ENCODE results near the gene GAREM2.

The GAREM2 gene

GRCh38 chr2:26172871-26173775, at the start of gene GAREM2:
GAREM2 (plus strand) TSS chr2:26173088; CDS start chr2:26173221, 133 bp downstream.
- H3K27ac ChIP-seq (ENCODE audit: low read length) = no peak within 1 kb of the TSS
- H3K4me3 ChIP-seq (ENCODE audit: low read length) = peak within 1 kb of the TSS; percentile 76
- H2AFZ ChIP-seq (ENCODE audit: low read depth, low read length) = no peak within 1 kb of the TSS
- no peaks in the 10 kb centered on the region for H3K79me2 ChIP-seq (ENCODE audit: low read length)
- H3K4me2 ChIP-seq (ENCODE audit: low read length) = peak within 1 kb of the TSS; percentile 69
- no peaks in the 10 kb centered on the region for H4K20me1 ChIP-seq (ENCODE audit: insufficient read depth, low read length)
- H3K9ac ChIP-seq (ENCODE audit: low read length) = peak within 1 kb of the TSS; percentile 48; the same call in 1 of the 2 replicates
- H3K9me3 ChIP-seq (ENCODE audit: insufficient read depth, low read length) = no peaks in the 10 kb centered on the region
- no peaks in the 10 kb centered on the region for H3K36me3 ChIP-seq (replicated peaks; ENCODE audit: low read depth, low read length)
- no peaks in the 10 kb centered on the region for H3K27me3 ChIP-seq (ENCODE audit: low read depth, low read length)
- TF ChIP-seq CTCF (IDR thresholded peaks at IDR 0.05; ENCODE audit: low read depth, low read length) (no peak), EZH2phosphoT487 (IDR thresholded peaks at IDR 0.05; ENCODE audit: low read depth) (no peak)
- H3K4me1 ChIP-seq (ENCODE audit: low read length) = peaks cover 14% of the 10 kb centered on the region

- Histone ChIP-seq H3K4me1 (ENCODE audit: low read length) (no peaks in the 10 kb centered on the region), H3K27ac (ENCODE audit: low read length) (no peak overlapping the region), H2AFZ (ENCODE audit: low read depth, low read length) (no peak overlapping the region), H3K27me3 (ENCODE audit: low read depth, low read length) (no peaks in the 10 kb centered on the region), H3K36me3 (replicated peaks; ENCODE audit: low read depth, low read length) (peaks cover 4% of the 10 kb centered on the region), H3K4me2 (ENCODE audit: low read length) (no peak overlapping the region), H3K9ac (ENCODE audit: low read length) (no peak overlapping the region), H3K4me3 (ENCODE audit: low read length) (no peak overlapping the region), H4K20me1 (ENCODE audit: insufficient read depth, low read length) (peaks cover 12% of the 10 kb centered on the region; the same call in 1 of the 2 replicates), H3K79me2 (ENCODE audit: low read length) (peaks cover 13% of the 10 kb centered on the region), H3K9me3 (ENCODE audit: insufficient read depth, low read length) (no peaks in the 10 kb centered on the region)
- TF ChIP-seq EZH2phosphoT487 (IDR thresholded peaks at IDR 0.05; ENCODE audit: low read depth) = no peak
Measured at GRCh38 chr2:26123426-26123825, 49.5 kb upstream of the GAREM2 start.

- no peaks in the 10 kb centered on the region for H3K9me3 ChIP-seq (ENCODE audit: insufficient read depth, low read length)
Measured at GRCh38 chr2:26126074-26126473, 46.8 kb upstream of the GAREM2 start.

GRCh38 chr2:26128176-26128575, 44.7 kb upstream of the GAREM2 start:
- peaks cover 8% of the 10 kb centered on the region for H3K36me3 ChIP-seq (replicated peaks; ENCODE audit: low read depth, low read length)
- TF ChIP-seq CTCF (IDR thresholded peaks at IDR 0.05; ENCODE audit: low read depth, low read length) (no peak), EZH2phosphoT487 (IDR thresholded peaks at IDR 0.05; ENCODE audit: low read depth) (no peak)

More at GRCh38 chr2:26126074-26126473, 46.8 kb upstream of the GAREM2 start:
- Histone ChIP-seq H3K4me3 (ENCODE audit: low read length) (no peak overlapping the region), H3K9ac (ENCODE audit: low read length) (no peak overlapping the region), H3K36me3 (replicated peaks; ENCODE audit: low read depth, low read length) (peaks cover 8% of the 10 kb centered on the region), H3K79me2 (ENCODE audit: low read length) (peaks cover 4% of the 10 kb centered on the region), H3K27ac (ENCODE audit: low read length) (no peak overlapping the region), H3K4me2 (ENCODE audit: low read length) (no peak overlapping the region), H4K20me1 (ENCODE audit: insufficient read depth, low read length) (peaks cover 7% of the 10 kb centered on the region; the same call in 1 of the 2 replicates), H2AFZ (ENCODE audit: low read depth, low read length) (no peak overlapping the region), H3K27me3 (ENCODE audit: low read depth, low read length) (no peaks in the 10 kb centered on the region), H3K4me1 (ENCODE audit: low read length) (no peaks in the 10 kb centered on the region)
- TF ChIP-seq CTCF (IDR thresholded peaks at IDR 0.05; ENCODE audit: low read depth, low read length) (no peak), EZH2phosphoT487 (IDR thresholded peaks at IDR 0.05; ENCODE audit: low read depth) (no peak)

More at GRCh38 chr2:26128176-26128575, 44.7 kb upstream of the GAREM2 start:
- Histone ChIP-seq H3K27me3 (ENCODE audit: low read depth, low read length) (no peaks in the 10 kb centered on the region), H3K4me3 (ENCODE audit: low read length) (no peak overlapping the region), H3K79me2 (ENCODE audit: low read length) (peaks cover 4% of the 10 kb centered on the region), H4K20me1 (ENCODE audit: insufficient read depth, low read length) (0 out of 2 replicates have a peak, but pooled peaks cover under 1% of the 10 kb centered on the region), H3K4me2 (ENCODE audit: low read length) (no peak overlapping the region), H3K9ac (ENCODE audit: low read length) (no peak overlapping the region), H3K4me1 (ENCODE audit: low read length) (no peaks in the 10 kb centered on the region), H2AFZ (ENCODE audit: low read depth, low read length) (no peak overlapping the region), H3K27ac (ENCODE audit: low read length) (no peak overlapping the region), H3K9me3 (ENCODE audit: insufficient read depth, low read length) (no peaks in the 10 kb centered on the region)

Measured in OCI-LY3 (cell line).